A549 (cell line): Measurements from ENCODE around the gene DNAJC19.

ENCODE experiments used
- CTCF ChIP-seq: fragments of >200 bp; sonication (Bioruptor Twin); formaldehyde crosslinking; IDR thresholded peaks from 3 replicates; pipeline ENCODE4 v1.5.1; 2016
- EP300 ChIP-seq, 2 experiments: fragments of >200 bp; sonication (Bioruptor Twin); formaldehyde crosslinking; IDR thresholded peaks; 2 replicates in 1 of 2; 3 replicates in 1 of 2; pipeline ENCODE4 v1.6.1; 2016 to 2017
- ESRRA ChIP-seq: fragments of 150-350 bp; IDR thresholded peaks from 2 replicates; pipeline ENCODE4 v1.6.1; 2014; ENCODE audit warnings: mild to moderate bottlenecking, low read length, borderline replicate concordance
- HDAC2 ChIP-seq: fragments of 200-600 bp; sonication (generic); IDR thresholded peaks from 2 replicates; pipeline ENCODE4 v1.6.1; 2016
- JUN ChIP-seq, 2 experiments: fragments of >200 bp; sonication (Bioruptor Twin); formaldehyde crosslinking; IDR thresholded peaks; 2 replicates in 1 of 2; 3 replicates in 1 of 2; pipeline ENCODE4 v1.6.1; 2016 to 2017
- MAX ChIP-seq: IDR thresholded peaks from 2 replicates; pipeline ENCODE4 v1.6.1; 2012
- PBX3 ChIP-seq: IDR thresholded peaks from 2 replicates; pipeline ENCODE4 v1.6.1; 2012
- RAD21 ChIP-seq, 2 experiments: fragments of >200 bp in 1 of 2; sonication (Bioruptor Twin) in 1 of 2; formaldehyde crosslinking in 1 of 2; IDR thresholded peaks in 1 of 2; conservative IDR thresholded peaks in 1 of 2; 2 replicates in 1 of 2; 3 replicates in 1 of 2; pipeline ENCODE4 v1.6.1; 2012 to 2018; ENCODE audit warnings: inconsistent platforms in 1 of 2
- RFX5 ChIP-seq: fragments of 450-650 bp; IDR thresholded peaks from 2 replicates; pipeline ENCODE4 v1.7.1; 2014; ENCODE audit warnings: antibody characterized with exemption, mild to moderate bottlenecking, moderate library complexity
- RNF2 ChIP-seq: fragments of 200-600 bp; sonication (generic); IDR thresholded peaks from 2 replicates; pipeline ENCODE4 v1.6.1; 2016; ENCODE audit warnings: low read depth, mild to moderate bottlenecking, antibody characterized with exemption, moderate library complexity, borderline replicate concordance
- SMC3 ChIP-seq: fragments of >200 bp; sonication (Bioruptor Twin); formaldehyde crosslinking; IDR thresholded peaks from 3 replicates; pipeline ENCODE4 v1.6.1; 2018; ENCODE audit warnings: inconsistent platforms
- SREBF2 ChIP-seq: fragments of 450-650 bp; IDR thresholded peaks from 2 replicates; pipeline ENCODE4 v1.6.1; 2014; ENCODE audit warnings: mild to moderate bottlenecking, moderate library complexity

- TF ChIP-seq EP300 (IDR thresholded peaks at IDR 0.05) (no peak), CTCF (no peak), HDAC2 (no peak), SMC3 (no peak), ESRRA (no peak), MAX (no peak), RFX5 (no peak), RNF2 (no peak), PBX3 (no peak), SREBF2 (no peak), RAD21 (conservative IDR thresholded peaks at IDR 0.05 in 1 of 2, IDR thresholded peaks at IDR 0.05 in 1 of 2) (no peak), JUN (IDR thresholded peaks at IDR 0.05) (no peak)
Observed at GRCh38 chr3:181030948-181031347, 41.4 kb upstream of the DNAJC19 start.
